CD4-positive, alpha-beta memory T cell (primary cell): ENCODE data around the gene ATP5F1B. TPM values are rescaled to one million over a fixed set of nuclear protein-coding genes. Genes with fewer than 3 reads are reported as not detected.

Experiments used
- CTCF ChIA-PET: fragments of 350-600 bp; sonication (Branson Sonifier 250); formaldehyde crosslinking; loops from one replicate; lab custom pipeline; 2021; ENCODE audit warnings: inconsistent platforms; ENCODE audit not compliant: partially characterized antibody; lab: Charles Lee
- POLR2A ChIA-PET: fragments of 350-600 bp; sonication (Branson Sonifier 250); formaldehyde crosslinking; loops from one replicate; lab custom pipeline; 2021; ENCODE audit not compliant: partially characterized antibody; lab: Charles Lee
- DNase-seq, 5 donors: peaks; one replicate each; pipeline versions ENCODE4 v3.0.0 to v3.0.0-alpha.2; 2020 to 2022; ENCODE audit warnings: mixed read lengths in 1 of 5
- H3K27ac ChIP-seq: one replicate; pipeline ENCODE4 v1.7.0; 2013; ENCODE audit warnings: low read depth, low read length
- H3K27me3 ChIP-seq: 2 replicates; pipeline ENCODE4 v1.7.0; 2013; ENCODE audit warnings: mild to moderate bottlenecking, low read length, moderate library complexity; ENCODE audit not compliant: insufficient read depth
- H3K36me3 ChIP-seq: 2 replicates; pipeline ENCODE4 v1.7.0; 2013; ENCODE audit warnings: mild to moderate bottlenecking, low read length, moderate library complexity; ENCODE audit not compliant: insufficient read depth
- H3K4me1 ChIP-seq: 2 replicates; pipeline ENCODE4 v1.7.0; 2013; ENCODE audit warnings: mild to moderate bottlenecking, low read length, moderate library complexity; ENCODE audit not compliant: insufficient read depth
- H3K4me3 ChIP-seq, 2 donors: one replicate each; pipeline ENCODE4 v1.7.0; 2013; ENCODE audit warnings: low read length in 2 of 2, mild to moderate bottlenecking in 1 of 2
- H3K9me3 ChIP-seq, 2 donors: one replicate each; pipeline ENCODE4 v1.7.0; 2013; ENCODE audit warnings: low read length in 2 of 2, control low read depth in 1 of 2; ENCODE audit not compliant: control insufficient read depth in 1 of 2
- H3K27ac Mint-ChIP-seq, 7 donors: one replicate each; pipeline ENCODE4 v1.8.0; 2020 to 2021; ENCODE audit warnings: mixed read lengths in 7 of 7, mild to moderate bottlenecking in 6 of 7, inconsistent platforms in 3 of 7, moderate library complexity in 3 of 7
- H3K27me3 Mint-ChIP-seq, 2 donors: one replicate each; pipeline ENCODE4 v1.8.0; 2020 to 2021; ENCODE audit warnings: mixed read lengths in 2 of 2
- H3K36me3 Mint-ChIP-seq, 2 donors: one replicate each; pipeline ENCODE4 v1.8.0; 2020 to 2021; ENCODE audit warnings: mixed read lengths in 2 of 2, inconsistent platforms in 1 of 2, mild to moderate bottlenecking in 1 of 2
- H3K4me1 Mint-ChIP-seq, 4 donors: one replicate each; pipeline ENCODE4 v1.8.0; 2020 to 2021; ENCODE audit warnings: mixed read lengths in 4 of 4, mild to moderate bottlenecking in 1 of 4
- H3K4me3 Mint-ChIP-seq, 8 donors: one replicate each; pipeline ENCODE4 v1.8.0; 2020 to 2021; ENCODE audit warnings: mixed read lengths in 8 of 8, mild to moderate bottlenecking in 7 of 8, moderate library complexity in 6 of 8, inconsistent platforms in 3 of 8
- H3K9me3 Mint-ChIP-seq, 8 donors: one replicate each; pipeline ENCODE4 v1.8.0; 2020 to 2021; ENCODE audit warnings: mixed read lengths in 8 of 8, mild to moderate bottlenecking in 5 of 8, inconsistent platforms in 3 of 8, moderate library complexity in 1 of 8
- intact Hi-C: fragments of 100-400 bp; cut with micrococcal nuclease; formaldehyde crosslinking; loops from one replicate; pipeline ENCODE4 v1.15.1; 2023
- polyA plus RNA-seq, 2 donors: library from polyadenylated mRNA; unstranded; fragments of 300-500 nt; fragmentation: Illumina TruSeq; gene quantifications; one replicate each; pipeline ENCODE4 v1.2.3, GENCODE V29; 2021
- total RNA-seq, 2 experiments: library from RNA; stranded (reverse); gene quantifications; one replicate each; pipeline ENCODE4 v1.2.3, GENCODE V29; 2021

The ATP5F1B gene
- total and polyA plus RNA-seq, 4 experiments from 2014 or later: 243 to 1,156 (median 513) TPM

DNA sequence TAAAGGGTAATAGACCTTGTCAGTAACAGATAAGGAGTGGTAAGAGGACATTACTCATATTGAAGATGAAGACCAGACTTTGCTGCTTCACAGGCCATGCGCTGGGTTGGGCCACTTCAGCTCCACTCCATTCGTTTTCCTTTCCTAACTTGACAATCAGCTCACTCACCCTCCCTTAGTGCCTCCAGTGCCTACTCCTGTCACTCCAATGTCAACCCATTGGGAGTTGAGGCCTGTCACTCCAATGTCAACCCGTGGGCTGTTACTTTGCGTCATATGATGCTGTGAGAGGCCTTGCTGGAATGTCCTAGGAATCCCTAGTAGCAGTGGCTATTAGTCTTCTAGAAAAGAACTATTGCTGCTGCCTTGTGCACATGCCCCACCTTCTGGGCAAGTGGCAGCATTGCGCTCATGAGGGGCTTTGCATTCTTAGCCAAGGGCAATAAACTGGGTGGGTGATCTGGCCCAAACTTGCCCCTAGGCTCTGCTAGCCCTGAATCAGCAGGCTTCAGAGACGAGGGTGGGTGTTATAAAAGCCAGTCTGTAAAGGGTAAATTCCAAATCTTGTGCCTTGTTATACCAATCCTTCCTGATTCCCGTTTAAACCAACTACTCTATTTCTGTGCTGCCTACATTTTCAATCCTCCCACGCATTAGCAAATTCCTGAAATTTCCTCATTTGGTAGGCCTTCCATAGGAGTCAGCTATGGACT, 51.7 kb downstream of the ATP5F1B start:
- peaks cover 16% of the 10 kb centered on the region for H3K36me3 ChIP-seq
- peak overlapping the region in 3 of 7 donors; percentile 2 to 77 (median 49) for H3K27ac Mint-ChIP-seq
- DNase-seq: peak; percentile 44 to 71 (median 53)
- H3K4me1 Mint-ChIP-seq: peaks cover 0 to 4% (median 2%) of the 10 kb centered on the region in 4 donors
- H3K4me3 Mint-ChIP-seq: no peak overlapping the region
- H3K4me3 ChIP-seq: no peak overlapping the region
- CTCF ChIA-PET: interaction anchor here (0.6 to 7.3 kb wide), 13 partner anchors 11 to 126 kb away, joined by 3 to 30 read pairs (median 3); no protein-coding TSS in a partner anchor
- H3K27me3 Mint-ChIP-seq: no peaks in the 10 kb centered on the region
- H3K9me3 Mint-ChIP-seq: no peaks in the 10 kb centered on the region
- H3K27me3 ChIP-seq: no peaks in the 10 kb centered on the region
- H3K36me3 Mint-ChIP-seq: peaks cover 22 to 27% of the 10 kb centered on the region in 2 donors
- POLR2A ChIA-PET: interaction anchor here (1.2 kb wide), 1 partner anchor 42 kb away, joined by 4 read pairs; no protein-coding TSS in a partner anchor
- no peaks in the 10 kb centered on the region for H3K9me3 ChIP-seq
- intact Hi-C loops: loop anchor here (1.0 kb wide), 1 partner anchor 81 kb away; no protein-coding TSS in a partner anchor
- no peak overlapping the region for H3K27ac ChIP-seq
- H3K4me1 ChIP-seq: no peaks in the 10 kb centered on the region

DNA sequence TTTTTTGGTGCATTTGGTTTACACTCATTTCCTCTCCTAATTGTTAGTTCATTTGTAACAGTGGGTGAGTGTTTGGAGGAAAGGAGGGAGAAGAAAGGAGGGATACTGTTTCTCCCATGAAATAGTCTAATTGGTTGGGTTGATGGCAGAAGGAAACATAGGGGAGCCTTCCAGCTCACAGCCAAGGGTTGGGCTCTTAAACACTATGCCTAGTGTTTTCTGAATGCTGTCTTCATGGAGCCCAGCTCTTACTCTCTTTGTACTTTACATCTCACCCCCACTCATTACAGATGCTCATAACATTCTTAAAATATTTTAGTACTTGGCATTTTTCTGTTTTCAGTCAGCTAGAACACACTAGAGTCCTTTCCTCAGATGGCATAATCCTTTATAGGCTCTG, 53.8 kb downstream of the ATP5F1B start:
- Mint-ChIP-seq H3K27me3 (no peaks in the 10 kb centered on the region), H3K36me3 (peaks cover 6 to 12% of the 10 kb centered on the region in 2 donors), H3K9me3 (no peaks in the 10 kb centered on the region), H3K4me1 (peaks cover 0 to 4% (median 2%) of the 10 kb centered on the region in 4 donors), H3K27ac (no peak overlapping the region), H3K4me3 (no peak overlapping the region)
- H3K4me1 ChIP-seq: no peaks in the 10 kb centered on the region
- H3K27me3 ChIP-seq: no peaks in the 10 kb centered on the region
- ChIA-PET CTCF (interaction anchor here (0.7 to 7.3 kb wide), 9 partner anchors 9 to 78 kb away, joined by 3 to 30 read pairs (median 5); no protein-coding TSS in a partner anchor), POLR2A (no interaction called here)
- no peaks in the 10 kb centered on the region for H3K9me3 ChIP-seq
- no peak overlapping the region for H3K4me3 ChIP-seq
- no peak for DNase-seq
- no peak overlapping the region for H3K27ac ChIP-seq
- intact Hi-C loops: no loop called here
- H3K36me3 ChIP-seq: peaks cover 2% of the 10 kb centered on the region

DNA sequence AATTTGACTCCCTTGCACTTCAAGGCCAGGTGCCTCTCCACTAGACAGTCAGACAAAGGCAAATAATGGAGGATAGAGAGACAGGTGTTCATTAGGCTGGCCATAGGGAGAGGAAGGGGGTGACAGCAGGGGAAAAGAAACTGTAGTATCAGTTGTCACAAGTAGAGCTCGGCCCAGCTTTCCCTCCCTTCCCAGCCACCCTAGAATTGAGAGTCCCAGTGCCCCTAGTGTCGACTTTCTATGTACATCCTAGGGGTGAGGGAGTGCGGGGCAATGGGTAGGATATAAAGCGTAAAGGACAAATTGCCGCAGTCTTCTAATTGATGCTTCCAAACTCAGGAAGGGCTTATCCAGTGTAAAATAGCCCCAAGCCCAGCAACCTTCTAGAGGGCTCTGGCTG, 54.7 kb downstream of the ATP5F1B start:
- H3K4me3 Mint-ChIP-seq: no peak overlapping the region
- no peaks in the 10 kb centered on the region for H3K27me3 Mint-ChIP-seq
- peaks cover 0 to 4% (median 2%) of the 10 kb centered on the region in 4 donors for H3K4me1 Mint-ChIP-seq
- peak overlapping the region in 1 of 7 donors; percentile 64 for H3K27ac Mint-ChIP-seq
- H3K9me3 ChIP-seq: no peaks in the 10 kb centered on the region
- H3K36me3 ChIP-seq: no peaks in the 10 kb centered on the region
- no peaks in the 10 kb centered on the region for H3K4me1 ChIP-seq
- intact Hi-C loops: no loop called here
- ChIA-PET POLR2A (no interaction called here), CTCF (interaction anchor here (0.8 to 7.3 kb wide), 12 partner anchors 8 to 171 kb away, joined by 3 to 30 read pairs (median 4); no protein-coding TSS in a partner anchor)
- H3K9me3 Mint-ChIP-seq: no peaks in the 10 kb centered on the region
- DNase-seq: no peak
- no peaks in the 10 kb centered on the region for H3K27me3 ChIP-seq
- H3K4me3 ChIP-seq: no peak overlapping the region
- no peak overlapping the region for H3K27ac ChIP-seq
- peaks cover 1 to 7% of the 10 kb centered on the region in 2 donors for H3K36me3 Mint-ChIP-seq

DNA sequence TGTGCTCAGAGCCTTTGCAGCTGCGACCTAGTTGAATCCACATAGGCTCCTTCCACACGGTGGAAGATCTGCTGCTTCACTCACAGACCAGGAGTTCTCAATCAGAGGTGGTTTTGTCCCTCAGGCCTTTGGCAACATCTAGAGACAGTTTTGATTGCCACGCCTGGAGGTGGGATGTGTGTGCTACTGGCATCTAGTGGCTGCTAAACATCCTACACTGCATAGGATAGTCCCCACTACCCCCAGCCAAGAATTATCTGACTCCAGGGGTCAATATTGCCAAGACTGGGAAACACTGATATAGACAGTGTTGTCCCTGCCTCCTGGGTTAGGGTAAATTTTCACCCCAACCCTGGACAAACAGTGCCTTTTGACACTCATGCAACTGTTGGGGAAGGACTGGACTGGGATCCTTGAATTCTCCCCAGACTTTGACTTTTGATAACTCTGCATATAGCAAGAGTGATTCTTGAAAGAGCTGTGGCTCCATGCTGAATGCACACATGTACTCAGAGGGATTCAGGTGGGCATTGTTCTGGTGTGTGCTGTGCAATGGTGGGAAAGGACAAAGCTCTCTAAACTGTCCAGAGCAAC, 55.5 kb downstream of the ATP5F1B start:
- intact Hi-C loops: no loop called here
- POLR2A ChIA-PET: no interaction called here
- H3K36me3 ChIP-seq: no peaks in the 10 kb centered on the region
- Mint-ChIP-seq H3K27me3 (no peaks in the 10 kb centered on the region), H3K36me3 (peaks cover 0 to 3% of the 10 kb centered on the region in 2 donors), H3K4me3 (no peak overlapping the region), H3K27ac (no peak overlapping the region), H3K9me3 (no peaks in the 10 kb centered on the region), H3K4me1 (peaks cover 0 to 4% (median 2%) of the 10 kb centered on the region in 4 donors)
- no peak for DNase-seq
- H3K27me3 ChIP-seq: no peaks in the 10 kb centered on the region
- H3K4me1 ChIP-seq: no peaks in the 10 kb centered on the region
- H3K4me3 ChIP-seq: no peak overlapping the region
- CTCF ChIA-PET: interaction anchor here (0.9 to 7.3 kb wide), 11 partner anchors 9 to 76 kb away, joined by 3 to 30 read pairs (median 5); no protein-coding TSS in a partner anchor
- no peaks in the 10 kb centered on the region for H3K9me3 ChIP-seq
- H3K27ac ChIP-seq: no peak overlapping the region

DNA sequence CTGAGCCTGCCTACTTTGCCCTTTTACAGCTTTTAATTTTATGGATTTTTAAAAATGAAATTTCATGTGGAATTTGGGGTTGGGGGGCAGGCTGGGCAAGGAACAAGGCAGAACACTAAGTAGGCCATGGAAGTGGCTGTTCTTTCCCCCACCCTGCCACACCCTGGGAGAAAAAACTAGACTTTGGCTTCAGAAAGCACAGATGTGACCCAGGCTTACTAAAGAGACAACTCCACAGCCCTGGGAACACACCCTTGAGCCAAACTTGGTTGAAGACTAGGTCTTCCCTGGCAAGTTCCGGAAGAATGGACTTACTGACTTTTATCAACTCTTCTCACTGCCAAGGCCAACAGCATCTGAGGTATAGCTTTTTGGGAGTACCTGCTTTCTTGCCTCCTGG, 56.0 kb downstream of the ATP5F1B start:
- Mint-ChIP-seq H3K9me3 (no peaks in the 10 kb centered on the region), H3K27me3 (no peaks in the 10 kb centered on the region), H3K36me3 (peaks cover 0 to 3% of the 10 kb centered on the region in 2 donors), H3K4me3 (no peak overlapping the region), H3K4me1 (peaks cover 0 to 4% (median 2%) of the 10 kb centered on the region in 4 donors), H3K27ac (no peak overlapping the region)
- intact Hi-C loops: no loop called here
- Histone ChIP-seq H3K27me3 (no peaks in the 10 kb centered on the region), H3K9me3 (no peaks in the 10 kb centered on the region), H3K27ac (no peak overlapping the region), H3K4me1 (no peaks in the 10 kb centered on the region), H3K36me3 (no peaks in the 10 kb centered on the region), H3K4me3 (no peak overlapping the region)
- DNase-seq: no peak
- CTCF ChIA-PET: interaction anchor here (0.6 to 7.3 kb wide), 9 partner anchors 9 to 957 kb away, joined by 3 to 30 read pairs (median 4); partner anchors contain the start of gene DCTN2
- POLR2A ChIA-PET: interaction anchor here (1.0 kb wide), 1 partner anchor 21 kb away, joined by 3 read pairs; no protein-coding TSS in a partner anchor

Other genes with a start within 250 kb of the ATP5F1B start
- 1 to 10 TPM; 7.3 to 7.5 TPM for gene TIMELESS, start 196.6 kb downstream of the ATP5F1B start, total RNA-seq
- 1 to 10 TPM; 3.2 to 5.1 TPM for gene TIMELESS, start 196.6 kb downstream of the ATP5F1B start, polyA plus RNA-seq
- gene MIP, start 191.3 kb downstream of the ATP5F1B start, total RNA-seq: not detected
- under 1 TPM; 0.09 to 0.32 TPM for gene MIP, start 191.3 kb downstream of the ATP5F1B start, polyA plus RNA-seq
- 1 to 10 TPM; 6.5 to 6.9 TPM for gene SPRYD4, start 177.4 kb downstream of the ATP5F1B start, total RNA-seq
- 1 to 10 TPM; 1.1 to 1.5 TPM for gene SPRYD4, start 177.4 kb downstream of the ATP5F1B start, polyA plus RNA-seq
- gene GLS2, start 157.8 kb downstream of the ATP5F1B start, total RNA-seq: 10 to 100 TPM in 1 of 2 experiments, 1 to 10 TPM in 1; 9.8 to 12.2 TPM
- gene GLS2, start 157.8 kb downstream of the ATP5F1B start, polyA plus RNA-seq: 1 to 10 TPM; 4.2 to 5.0 TPM
- 1 to 10 TPM; 1.9 to 2.0 TPM for gene RBMS2, start 124.2 kb downstream of the ATP5F1B start, total RNA-seq
- 1 to 10 TPM in 1 of 2 donors, under 1 TPM in 1; 0.39 to 1.2 TPM for gene RBMS2, start 124.2 kb downstream of the ATP5F1B start, polyA plus RNA-seq
- 100 to 1,000 TPM; 206 to 212 TPM for gene BAZ2A, start 15.7 kb downstream of the ATP5F1B start, total RNA-seq
- gene BAZ2A, start 15.7 kb downstream of the ATP5F1B start, polyA plus RNA-seq: 10 to 100 TPM in 1 of 2 donors, 1 to 10 TPM in 1; 3.8 to 36.6 TPM
- 100 to 1,000 TPM; 191 to 195 TPM for gene PTGES3, start 42.3 kb upstream of the ATP5F1B start, total RNA-seq
- 100 to 1,000 TPM; 261 to 353 TPM for gene PTGES3, start 42.3 kb upstream of the ATP5F1B start, polyA plus RNA-seq
- gene NACA, start 79.3 kb upstream of the ATP5F1B start, total RNA-seq: 1,000 to 10,000 TPM; 1,184 to 1,255 TPM
- gene NACA, start 79.3 kb upstream of the ATP5F1B start, polyA plus RNA-seq: 1,000 to 10,000 TPM; 1,025 to 1,184 TPM
- 10 to 100 TPM; 30.2 to 34.3 TPM for gene PRIM1, start 106.3 kb upstream of the ATP5F1B start, total RNA-seq
- gene PRIM1, start 106.3 kb upstream of the ATP5F1B start, polyA plus RNA-seq: 10 to 100 TPM; 45.0 to 46.9 TPM
- gene HSD17B6, start 117.3 kb upstream of the ATP5F1B start, total RNA-seq: 1 to 10 TPM in 1 of 2 experiments, under 1 TPM in 1; 0.78 to 1.9 TPM
- 1 to 10 TPM; 1.6 to 2.2 TPM for gene HSD17B6, start 117.3 kb upstream of the ATP5F1B start, polyA plus RNA-seq